ENCODE data around the gene NDUFB2. TPM values are rescaled to one million over a fixed set of nuclear protein-coding genes. Genes with fewer than 3 reads are reported as not detected.
"Not testable (repeated sequence)": the region's sequence is repeated elsewhere in the genome, so short reads cannot be mapped to it uniquely, and the experiment has no call there.

The NDUFB2 gene
- total RNA-seq: 119 TPM

DNA sequence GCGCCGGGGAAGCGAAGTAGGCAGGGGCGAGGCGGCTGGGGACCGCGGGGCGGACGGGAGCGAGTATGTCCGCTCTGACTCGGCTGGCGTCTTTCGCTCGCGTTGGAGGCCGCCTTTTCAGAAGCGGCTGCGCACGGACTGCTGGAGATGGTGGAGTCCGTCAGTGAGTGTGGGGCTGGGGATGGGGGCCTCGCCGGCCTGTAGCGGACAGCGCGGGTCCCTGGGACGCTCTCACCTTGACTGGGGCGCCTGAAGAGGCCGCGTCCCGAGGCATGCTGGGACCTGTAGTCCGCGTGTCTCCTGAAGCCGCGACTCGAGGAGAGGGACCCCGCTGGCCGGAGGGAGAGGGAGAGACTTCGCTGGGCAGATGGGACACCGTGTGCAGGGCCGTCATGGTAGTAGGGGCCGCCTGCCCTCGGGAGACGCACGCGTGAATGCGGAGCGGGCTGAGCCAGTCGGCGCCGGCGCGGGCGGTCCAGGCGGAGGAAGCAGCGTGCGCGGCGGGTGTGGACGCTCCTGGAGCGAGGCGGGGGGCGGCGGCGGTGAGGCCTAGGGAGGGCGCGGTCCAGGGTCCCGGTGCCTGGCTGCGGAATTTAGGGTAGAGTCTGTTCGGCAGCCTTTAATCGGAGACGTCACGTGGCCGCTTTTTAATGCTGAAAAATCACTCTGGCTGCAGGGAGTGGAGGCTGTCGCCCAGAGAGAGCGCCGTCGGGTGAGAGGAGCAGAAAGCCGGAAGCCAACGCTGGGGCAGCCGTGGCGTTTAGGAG, at the start of gene NDUFB2:
TSS of gene NDUFB2 (plus strand) at position 29 of the 767 bp plus-strand sequence. CDS start at position 66, 37 bp downstream.
- peak; percentile 99 for ATAC-seq
- intact Hi-C loops (cut with DNase I): no loop called here
- DNase-seq (ENCODE audit: low spot score): no peak

DNA sequence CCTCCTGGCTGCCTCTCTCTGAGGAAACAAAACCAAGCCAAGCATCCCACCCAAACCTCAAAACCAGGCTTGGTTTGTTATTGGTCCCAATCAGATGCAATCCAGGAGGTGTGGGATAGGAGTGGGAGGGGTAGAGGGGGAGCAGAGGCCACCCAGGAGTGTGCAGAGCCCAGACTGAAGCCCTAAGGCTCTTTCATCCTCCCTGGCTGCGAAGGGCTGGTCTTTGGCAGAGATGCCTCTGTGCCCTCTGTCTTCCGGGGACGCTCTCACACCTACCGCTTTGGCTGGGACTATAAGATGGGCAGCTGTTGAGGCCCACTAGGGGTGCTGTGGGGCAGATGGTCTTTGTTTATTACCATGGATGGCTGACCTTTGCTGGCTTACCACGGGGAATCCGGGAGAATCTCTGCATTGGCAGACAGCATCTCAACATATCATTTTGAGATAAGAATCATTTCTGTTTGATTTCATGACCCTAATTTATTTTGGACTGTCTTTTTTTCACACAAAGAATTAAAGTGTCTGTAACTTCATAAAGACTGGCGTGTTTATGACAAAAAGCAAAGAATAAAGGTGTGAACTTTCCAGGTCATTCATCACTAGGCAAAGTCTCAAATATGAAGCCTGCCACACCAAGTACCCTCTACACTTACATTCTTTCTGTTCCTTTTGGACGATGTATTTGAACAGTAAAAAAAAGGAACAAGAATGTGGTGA, 49.4 kb upstream of the NDUFB2 start:
- DNase-seq (ENCODE audit: low spot score) (peak; percentile 52), ATAC-seq (peak; percentile 70)
- intact Hi-C loops (cut with DNase I): no loop called here

DNA sequence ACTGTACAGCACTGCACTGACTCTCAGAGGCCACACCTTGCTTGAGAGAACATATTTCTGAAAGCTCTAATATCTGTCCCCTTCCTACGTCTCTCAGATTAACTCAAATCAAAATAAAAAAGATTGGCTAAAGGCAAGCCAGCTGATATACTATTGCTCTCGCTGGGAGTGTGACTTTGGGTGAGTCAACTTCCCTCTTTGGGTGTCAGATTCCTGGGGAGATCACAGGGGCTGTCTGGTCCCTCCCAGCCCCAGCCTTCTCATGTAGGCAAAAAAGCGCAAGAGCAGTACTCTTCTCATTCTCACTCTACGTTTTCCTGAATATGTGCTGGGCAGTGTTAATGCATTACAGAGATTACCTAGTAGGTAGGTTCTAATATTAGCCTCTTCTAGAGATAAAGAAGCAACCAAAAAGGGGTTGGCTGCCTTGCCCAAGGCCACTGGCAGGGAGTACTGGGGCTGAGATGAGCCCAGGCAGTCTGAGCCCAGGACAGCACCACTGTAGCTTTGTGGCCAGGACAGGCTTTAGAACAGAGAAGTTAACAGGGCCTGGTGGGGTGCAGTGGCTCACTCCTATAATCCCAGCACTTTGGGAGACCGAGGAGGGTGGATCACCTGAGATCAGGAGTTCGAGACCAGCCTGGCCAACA, 46.8 kb upstream of the NDUFB2 start:
- ATAC-seq (no peak), DNase-seq (ENCODE audit: low spot score) (no peak)
- intact Hi-C loops (cut with DNase I): no loop called here

DNA sequence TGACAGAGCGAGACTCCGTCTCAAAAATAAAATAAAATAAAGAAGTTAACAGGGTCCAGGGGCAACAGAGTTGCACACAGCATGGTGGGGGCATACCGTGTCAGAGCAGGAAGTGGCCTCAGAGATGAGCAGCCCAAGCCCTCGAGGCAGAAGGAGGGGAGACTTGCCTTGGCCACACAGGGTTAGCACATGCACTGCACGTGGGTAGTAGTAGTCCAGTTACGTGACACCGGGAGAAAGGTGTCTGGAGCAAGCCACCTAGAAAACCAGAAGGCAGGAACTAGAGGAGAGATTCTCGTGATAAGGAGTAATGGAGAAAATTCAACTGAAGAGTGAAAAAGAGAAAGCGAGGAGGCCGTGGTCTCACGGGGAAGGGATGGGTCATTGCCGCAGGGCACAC, 46.1 kb upstream of the NDUFB2 start:
- DNase-seq (ENCODE audit: low spot score) (peak; percentile 13), ATAC-seq (no peak)
- intact Hi-C loops (cut with DNase I): no loop called here

DNA sequence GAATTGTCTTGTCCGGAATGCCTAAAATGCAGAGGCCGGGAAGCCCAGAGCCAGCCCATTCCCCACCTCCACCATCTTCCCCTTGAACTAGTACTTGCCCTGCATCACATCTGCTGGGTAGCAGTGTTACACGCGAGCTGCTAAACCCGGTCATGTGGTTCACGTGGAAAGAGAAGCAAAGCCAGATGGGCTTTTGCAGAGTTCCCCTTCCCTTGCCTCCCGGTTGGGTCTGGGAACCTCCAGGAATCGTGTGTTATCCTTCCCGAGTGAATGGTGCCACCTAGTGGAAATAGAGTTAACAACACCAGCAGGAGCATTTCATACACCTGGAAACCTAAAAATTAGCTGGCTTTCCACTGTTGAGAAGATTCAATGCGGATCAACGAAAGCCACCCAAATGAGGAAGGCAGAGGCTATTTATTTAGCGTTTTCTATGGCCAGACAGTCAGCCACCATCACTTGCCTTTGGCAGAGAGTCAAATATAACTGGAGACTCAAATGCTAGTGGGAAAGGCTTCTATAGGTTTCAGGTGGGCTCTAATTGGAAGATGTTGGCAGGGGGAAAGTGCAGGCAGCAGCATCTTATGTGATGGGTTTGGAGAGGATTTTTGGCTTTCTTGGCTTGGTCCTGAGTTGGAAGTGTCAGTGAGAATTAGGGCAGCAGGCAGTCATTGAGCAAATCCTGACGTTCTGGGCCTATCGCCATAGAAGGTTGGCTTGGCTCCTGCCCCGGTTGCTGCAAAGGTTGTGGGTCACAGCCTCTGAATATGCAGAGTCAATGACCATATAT, 43.0 kb upstream of the NDUFB2 start:
- peak; percentile 74 for DNase-seq (ENCODE audit: low spot score)
- ATAC-seq: peak; percentile 84
- intact Hi-C loops (cut with DNase I): no loop called here

DNA sequence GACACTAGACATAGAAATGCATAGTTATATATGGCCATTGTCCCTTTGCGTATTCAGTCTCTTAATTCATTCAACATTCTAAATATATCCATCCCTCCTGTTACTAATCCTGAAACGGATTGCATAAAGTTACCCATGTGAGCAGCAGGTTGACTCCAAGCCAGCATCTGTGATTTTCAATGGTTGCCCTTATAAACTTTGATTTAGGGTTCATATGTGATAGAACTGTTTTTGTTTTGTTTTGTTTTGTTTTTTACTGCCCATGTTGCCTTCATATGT, 42.5 kb upstream of the NDUFB2 start:
- intact Hi-C loops (cut with DNase I): no loop called here
- ATAC-seq (no peak), DNase-seq (ENCODE audit: low spot score) (no peak)

DNA sequence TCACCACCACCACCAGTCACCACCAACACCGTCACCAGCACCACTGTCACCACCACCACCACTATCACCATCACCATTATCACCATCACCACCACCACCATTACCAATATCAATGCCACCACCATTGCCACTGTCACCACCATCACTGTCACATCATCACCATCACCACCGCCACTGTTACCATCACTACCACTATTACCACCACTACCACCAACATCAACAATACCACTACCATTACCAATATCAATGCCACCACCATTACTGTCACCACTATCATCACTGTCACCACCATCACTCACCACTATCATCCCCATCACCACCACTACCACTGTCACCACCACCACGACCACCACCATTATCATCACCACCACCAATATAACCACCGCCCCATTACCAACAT, 41.8 kb upstream of the NDUFB2 start:
- peak; percentile 21 for DNase-seq (ENCODE audit: low spot score)
- no peak for ATAC-seq
- intact Hi-C loops (cut with DNase I): loop anchor here (5.0 kb wide), 1 partner anchor 137 kb away; no protein-coding TSS in a partner anchor

DNA sequence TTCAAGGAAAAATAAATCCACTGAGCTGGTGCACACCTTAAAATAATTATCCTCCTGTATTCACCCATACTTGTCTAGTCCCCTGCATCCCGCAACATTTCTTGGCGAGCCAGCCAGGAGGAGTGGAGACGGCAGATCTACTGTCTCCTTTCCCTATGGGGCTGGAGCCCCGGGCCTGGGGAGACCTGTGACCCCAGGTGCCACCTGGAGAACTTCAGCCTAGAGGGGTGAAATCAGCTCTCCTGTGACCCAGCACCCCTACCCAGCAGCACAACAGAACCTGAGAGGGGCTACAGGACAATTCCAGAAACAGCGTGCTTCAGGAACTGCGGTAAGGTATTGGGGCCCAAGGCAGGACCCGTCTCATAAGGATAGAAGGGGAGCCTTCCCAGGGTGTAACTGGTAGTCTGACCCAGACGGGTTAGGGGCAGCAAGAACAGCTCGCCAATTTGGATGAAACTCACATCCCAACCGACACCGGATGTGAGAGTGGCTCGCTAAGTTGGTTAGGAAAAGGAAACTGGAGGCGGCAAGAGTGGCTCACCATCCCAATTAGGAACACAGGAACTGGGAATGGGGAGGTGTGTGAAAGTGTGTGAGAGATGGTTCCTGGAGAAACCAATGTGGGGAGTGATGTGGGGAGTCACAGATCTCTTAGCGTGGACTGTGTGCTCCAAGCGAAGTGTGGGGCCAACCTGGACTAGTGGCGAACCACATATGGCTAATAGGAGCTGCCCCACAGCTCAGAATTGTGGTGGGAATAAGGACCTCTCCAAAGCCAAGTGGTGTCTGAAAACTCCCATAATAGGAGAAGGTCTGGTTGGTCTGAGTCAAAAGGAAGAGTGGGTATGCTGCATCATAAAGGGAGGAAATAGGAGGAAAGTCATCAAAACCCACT, 40.7 kb upstream of the NDUFB2 start:
- peak; percentile 47 for DNase-seq (ENCODE audit: low spot score)
- no peak for ATAC-seq
- intact Hi-C loops (cut with DNase I): loop anchor here (5.0 kb wide), 1 partner anchor 138 kb away; no protein-coding TSS in a partner anchor

DNA sequence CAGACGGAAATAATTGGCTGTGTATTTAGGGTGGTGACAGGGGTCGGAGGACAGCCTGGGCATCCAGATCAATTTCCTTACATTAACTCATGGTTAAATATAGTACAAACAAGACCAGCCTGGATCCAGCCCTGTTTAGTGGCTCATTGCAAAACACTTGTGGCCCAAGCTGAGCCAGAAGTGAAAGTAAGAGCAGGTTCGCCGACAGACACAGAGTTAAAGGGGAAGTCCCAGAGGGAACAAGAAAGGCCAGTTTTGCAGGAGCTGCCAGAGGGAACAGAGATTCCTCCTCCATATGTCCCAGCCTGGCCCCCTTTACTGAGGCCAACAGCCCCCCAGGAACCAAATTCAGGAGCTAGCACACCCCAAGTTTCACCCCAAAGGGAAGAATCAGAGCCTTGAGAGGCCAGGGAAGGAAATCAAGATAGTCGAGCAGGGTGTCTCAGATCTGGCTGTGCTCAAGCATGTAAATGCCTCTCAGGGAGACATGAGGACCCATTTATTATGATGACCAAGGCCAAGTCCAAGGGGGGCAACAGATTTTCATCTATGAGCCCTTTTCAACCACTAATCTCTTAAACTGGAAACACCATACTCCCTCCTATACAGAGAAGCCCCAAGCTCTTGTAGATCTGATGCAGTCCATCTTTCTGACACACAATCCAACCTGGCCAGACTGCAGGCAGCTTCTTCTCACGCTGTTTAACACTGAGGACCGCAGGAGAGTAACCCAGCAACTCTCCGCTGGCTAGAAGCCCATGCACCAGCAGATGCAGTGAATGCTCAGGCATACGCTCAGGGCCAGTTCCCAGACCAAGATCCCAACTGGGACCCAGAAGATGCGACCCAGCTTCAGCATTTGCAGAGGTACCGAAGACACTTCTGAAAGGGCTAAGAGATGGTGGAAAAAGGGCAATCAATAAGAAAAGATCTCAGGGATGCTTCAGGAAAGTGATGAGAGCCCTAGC, 39.7 kb upstream of the NDUFB2 start:
- intact Hi-C loops (cut with DNase I): loop anchor here (5.0 kb wide), 1 partner anchor 140 kb away; no protein-coding TSS in a partner anchor
- ATAC-seq (peak; percentile 66), DNase-seq (ENCODE audit: low spot score) (peak; percentile 64)

DNA sequence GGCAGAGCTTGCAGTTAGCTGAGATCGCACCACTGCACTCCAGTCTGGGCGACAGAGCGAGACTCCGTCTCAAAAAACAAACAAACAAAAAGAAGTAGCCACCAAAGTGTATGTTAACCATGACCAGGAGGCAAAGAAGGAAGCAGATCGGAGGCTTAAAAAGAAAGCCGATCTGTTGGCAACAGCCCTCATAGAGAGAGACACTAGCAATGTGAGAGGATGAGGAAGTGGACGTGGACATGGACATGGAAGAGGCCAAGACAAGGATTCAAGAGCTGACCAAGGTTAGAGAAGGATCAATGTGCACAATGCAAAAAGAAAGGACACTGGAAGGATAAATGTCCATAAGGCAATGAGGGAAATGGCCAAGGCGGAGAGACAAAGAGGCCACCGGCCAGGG, 38.6 kb upstream of the NDUFB2 start:
- ATAC-seq (no peak), DNase-seq (ENCODE audit: low spot score) (no peak)
- intact Hi-C loops (cut with DNase I): loop anchor here (5.0 kb wide), 1 partner anchor 141 kb away; no protein-coding TSS in a partner anchor

DNA sequence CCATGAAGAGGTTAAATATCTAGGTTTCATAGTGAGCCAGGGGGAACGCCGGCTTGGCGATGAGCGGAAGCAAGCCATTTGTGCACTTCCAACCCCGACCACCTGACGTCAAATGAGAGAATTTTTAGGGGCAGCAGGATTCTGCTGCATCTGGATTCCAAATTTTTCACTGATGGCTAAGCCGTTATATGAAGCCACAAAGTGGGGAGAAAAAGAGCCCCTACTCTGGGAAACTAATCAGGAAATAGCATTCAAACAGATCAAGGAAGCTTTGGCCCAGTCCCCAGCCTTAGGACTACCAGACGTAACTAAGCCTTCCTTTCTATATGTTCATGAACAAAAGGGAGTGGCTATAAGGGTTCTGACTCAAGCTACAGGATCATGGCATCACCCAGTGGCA, 36.7 kb upstream of the NDUFB2 start:
- intact Hi-C loops (cut with DNase I): loop anchor here (5.0 kb wide), 1 partner anchor 143 kb away; no protein-coding TSS in a partner anchor
- no peak for DNase-seq (ENCODE audit: low spot score)
- ATAC-seq: no peak

DNA sequence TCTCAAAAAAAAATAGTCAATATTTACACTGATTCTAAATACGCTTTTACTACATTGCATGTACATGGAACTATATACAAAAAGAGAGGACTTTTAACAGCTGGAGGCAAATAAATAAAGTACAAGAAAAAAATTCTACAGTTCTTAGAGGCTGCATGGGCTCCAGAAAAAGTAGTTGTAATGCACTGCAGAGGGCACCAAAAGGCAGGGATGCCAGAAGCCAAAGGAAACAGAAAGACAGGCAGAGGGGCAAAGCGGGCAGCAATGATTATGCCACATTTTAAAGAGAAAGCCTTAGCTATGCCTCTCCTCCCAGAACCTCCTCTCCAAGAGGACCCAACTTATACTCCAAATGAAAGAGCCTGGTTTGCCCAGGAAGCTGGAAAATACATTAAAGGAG, 35.4 kb upstream of the NDUFB2 start:
- ATAC-seq (no peak), DNase-seq (ENCODE audit: low spot score) (no peak)
- intact Hi-C loops (cut with DNase I): no loop called here

DNA sequence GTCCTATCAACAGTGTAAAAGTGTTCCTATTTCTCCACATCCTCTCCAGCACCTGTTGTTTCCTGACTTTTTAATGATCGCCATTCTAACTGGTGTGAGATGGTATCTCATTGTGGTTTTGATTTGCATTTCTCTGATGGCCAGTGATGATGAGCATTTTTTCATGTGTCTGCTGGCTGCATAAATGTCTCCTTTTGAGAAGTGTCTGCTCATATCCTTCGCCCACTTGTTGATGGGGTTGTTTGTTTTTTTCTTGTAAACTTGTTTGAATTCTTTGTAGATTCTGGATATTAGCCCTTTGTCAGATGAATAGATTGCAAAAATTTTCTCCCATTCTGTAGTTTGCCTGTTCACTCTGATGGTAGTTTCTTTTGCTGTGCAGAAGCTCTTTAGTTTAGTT, 33.6 kb upstream of the NDUFB2 start:
- DNase-seq (ENCODE audit: low spot score); ATAC-seq; intact Hi-C loops (cut with DNase I): not testable (repeated sequence)

DNA sequence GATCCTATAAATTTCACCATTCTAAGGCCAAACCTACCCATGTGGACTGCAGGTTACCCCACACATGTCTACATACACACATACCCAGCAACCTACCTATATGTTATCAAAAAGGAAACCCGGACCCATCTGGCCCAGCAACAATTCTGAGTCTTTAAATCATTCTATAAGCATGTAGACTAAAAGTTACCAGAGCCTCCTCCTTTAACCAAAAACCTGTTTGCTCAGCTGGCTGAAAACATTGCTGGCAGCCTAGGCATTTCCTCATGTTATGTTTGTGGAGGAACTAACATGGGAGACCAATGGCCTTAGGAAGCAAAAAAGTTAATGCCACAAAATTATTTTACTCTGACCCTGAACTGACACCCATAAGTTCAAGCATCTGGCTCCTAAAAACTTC, 29.0 kb upstream of the NDUFB2 start:
- ATAC-seq: no peak
- intact Hi-C loops (cut with DNase I): no loop called here

DNA sequence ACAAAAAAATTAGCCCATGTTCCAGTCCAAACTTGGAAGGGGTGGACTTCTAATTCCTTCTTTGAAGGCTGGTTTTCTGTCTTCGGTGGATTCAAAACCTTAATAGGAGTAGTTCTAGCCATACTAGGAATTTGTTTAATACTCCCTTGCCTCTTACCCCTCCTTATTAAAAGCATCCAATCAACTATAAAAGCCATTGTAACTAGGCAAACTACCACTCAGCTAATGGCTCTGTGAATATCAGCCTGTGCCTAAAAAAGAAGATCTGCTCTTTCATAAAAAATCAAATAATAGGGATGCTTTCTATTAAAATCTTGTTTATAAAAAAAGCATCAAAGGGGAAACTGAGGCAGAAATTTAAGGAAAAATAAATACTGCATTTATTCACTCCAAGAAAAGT, 27.9 kb upstream of the NDUFB2 start:
- intact Hi-C loops (cut with DNase I): no loop called here
- no peak for ATAC-seq
- DNase-seq (ENCODE audit: low spot score): no peak

More for the DNA sequence above, 29.0 kb upstream of the NDUFB2 start:
- peak; percentile 8 for DNase-seq (ENCODE audit: low spot score)

DNA sequence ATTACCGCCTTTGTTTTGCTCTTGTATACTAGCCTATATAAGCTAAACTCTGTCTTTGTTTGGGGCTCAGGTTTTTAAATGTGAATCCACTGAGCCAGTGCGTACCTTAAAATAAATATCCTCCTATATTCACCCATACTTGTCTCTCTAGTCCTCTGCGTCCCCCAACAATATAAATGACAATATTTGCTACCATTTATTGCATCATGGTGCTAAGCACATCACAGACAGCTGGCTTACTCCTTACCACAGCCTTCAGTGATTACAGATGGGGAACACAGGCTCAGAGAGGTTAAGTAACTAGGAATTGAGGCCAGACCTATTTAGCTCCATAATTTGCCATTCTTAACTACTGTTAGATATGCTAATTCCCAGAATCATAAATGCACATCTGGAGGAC, 27.2 kb upstream of the NDUFB2 start:
- no peak for DNase-seq (ENCODE audit: low spot score)
- ATAC-seq: no peak
- intact Hi-C loops (cut with DNase I): no loop called here

DNA sequence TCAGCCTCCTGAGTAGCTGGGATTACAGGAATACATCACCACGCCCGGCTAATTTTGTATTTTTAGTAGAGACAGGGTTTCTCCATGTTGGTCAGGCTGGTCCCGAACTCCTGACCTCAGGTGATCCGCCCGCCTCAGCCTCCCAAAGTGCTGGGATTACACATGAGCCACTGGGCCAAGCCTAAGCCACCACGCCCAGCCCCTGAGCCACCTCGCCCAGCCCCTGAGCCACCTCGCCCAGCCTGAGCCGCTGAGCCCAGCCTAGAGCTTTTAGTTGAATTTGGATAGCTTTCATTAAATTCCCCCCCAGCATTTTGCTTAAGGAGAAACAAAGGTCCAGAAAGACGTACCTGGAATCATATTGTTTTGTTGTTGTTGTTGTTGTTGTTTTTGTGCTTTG, 26.6 kb upstream of the NDUFB2 start:
- ATAC-seq; intact Hi-C loops (cut with DNase I): not testable (repeated sequence)
- DNase-seq (ENCODE audit: low spot score): peak; percentile 28
